ENCODE data around the gene SLC4A8. TPM values are rescaled to one million over a fixed set of nuclear protein-coding genes. Genes with fewer than 3 reads are reported as not detected.
A peak's percentile ranks its signal among the peaks of the same experiment; 100 is the strongest.

Gene SLC4A8
- total RNA-seq, 1 donor from 2014 or later = 18.5 TPM

GRCh38 chr12:51419425-51420193, 5.0 kb upstream of the SLC4A8 start:
- peaks cover 15% of the 10 kb centered on the region for H3K4me1 Mint-ChIP-seq (ENCODE audit: unreplicated experiment)
- DNase-seq (ENCODE audit: extremely low spot score, unreplicated experiment) = no peak
- no peaks in the 10 kb centered on the region for H3K27me3 Mint-ChIP-seq
- no peaks in the 10 kb centered on the region for H3K36me3 Mint-ChIP-seq
- H3K4me3 Mint-ChIP-seq = no peak overlapping the region
- H3K27ac Mint-ChIP-seq = no peak overlapping the region
- H3K9me3 Mint-ChIP-seq = no peaks in the 10 kb centered on the region
- peak; percentile 47 for TF ChIP-seq CTCF (conservative IDR thresholded peaks at IDR 0.05)

GRCh38 chr12:51421266-51421884, 3.3 kb upstream of the SLC4A8 start:
- H3K27ac Mint-ChIP-seq = no peak overlapping the region
- DNase-seq (ENCODE audit: extremely low spot score, unreplicated experiment) = no peak
- H3K36me3 Mint-ChIP-seq = no peaks in the 10 kb centered on the region
- TF ChIP-seq CTCF (conservative IDR thresholded peaks at IDR 0.05) = peak; percentile 84
- peaks cover 3% of the 10 kb centered on the region for H3K27me3 Mint-ChIP-seq
- no peaks in the 10 kb centered on the region for H3K9me3 Mint-ChIP-seq
- H3K4me3 Mint-ChIP-seq = no peak overlapping the region
- peaks cover 15% of the 10 kb centered on the region for H3K4me1 Mint-ChIP-seq (ENCODE audit: unreplicated experiment)

- Mint-ChIP-seq H3K9me3 (no peaks in the 10 kb centered on the region), H3K27me3 (peaks cover 5% of the 10 kb centered on the region), H3K4me3 (peak overlapping the region; percentile 87), H3K36me3 (no peaks in the 10 kb centered on the region), H3K4me1 (ENCODE audit: unreplicated experiment) (peaks cover 15% of the 10 kb centered on the region), H3K27ac (peak overlapping the region; percentile 12)
- no peak for DNase-seq (ENCODE audit: extremely low spot score, unreplicated experiment)
- TF ChIP-seq CTCF (conservative IDR thresholded peaks at IDR 0.05) = no peak
Measured at GRCh38 chr12:51424094-51424661, 453 bp upstream of the SLC4A8 start.

- H3K9me3 Mint-ChIP-seq = no peaks in the 10 kb centered on the region
- no peaks in the 10 kb centered on the region for H3K36me3 Mint-ChIP-seq
- peaks cover 8% of the 10 kb centered on the region for H3K4me1 Mint-ChIP-seq (ENCODE audit: unreplicated experiment)
- no peak for DNase-seq (ENCODE audit: extremely low spot score, unreplicated experiment)
- H3K27me3 Mint-ChIP-seq = peaks cover 5% of the 10 kb centered on the region
- TF ChIP-seq CTCF (conservative IDR thresholded peaks at IDR 0.05) = no peak
- H3K27ac Mint-ChIP-seq = no peak overlapping the region
- no peak overlapping the region for H3K4me3 Mint-ChIP-seq
Measured at GRCh38 chr12:51428256-51428655, 3.6 kb downstream of the SLC4A8 start.

GRCh38 chr12:51429700-51430099, 5.1 kb downstream of the SLC4A8 start:
- Mint-ChIP-seq H3K27ac (no peak overlapping the region), H3K4me1 (ENCODE audit: unreplicated experiment) (peaks cover 5% of the 10 kb centered on the region), H3K4me3 (no peak overlapping the region), H3K36me3 (no peaks in the 10 kb centered on the region), H3K27me3 (peaks cover 5% of the 10 kb centered on the region), H3K9me3 (no peaks in the 10 kb centered on the region)
- no peak for TF ChIP-seq CTCF (conservative IDR thresholded peaks at IDR 0.05)
- no peak for DNase-seq (ENCODE audit: extremely low spot score, unreplicated experiment)

Data from type B pancreatic cell (in vitro differentiated cells).